ENCODE results near the gene OCA2.
"Not testable (repeated sequence)": the region's sequence is repeated elsewhere in the genome, so short reads cannot be mapped to it uniquely, and the experiment has no call there.

OCA2 gene

DNA sequence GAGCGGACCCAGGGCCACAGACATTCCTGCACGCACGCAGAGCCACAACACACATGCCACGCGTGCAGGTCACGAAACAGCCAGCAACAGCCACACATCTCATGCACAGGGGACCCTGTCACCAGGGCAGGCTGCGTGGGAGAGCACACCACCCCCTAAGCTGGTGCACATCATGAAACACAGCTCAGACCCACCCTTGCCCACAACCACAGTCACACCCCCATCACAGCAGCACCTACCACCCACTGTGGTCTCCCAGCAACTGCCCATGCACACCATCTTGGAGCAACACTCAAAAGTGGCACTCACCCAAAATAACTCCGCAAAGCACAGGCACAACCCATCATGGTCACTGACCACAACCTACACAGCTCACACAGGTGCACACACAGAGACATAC is 75.7 kb downstream of the OCA2 start:
- no peak for DNase-seq (ENCODE audit: low spot score)

DNA sequence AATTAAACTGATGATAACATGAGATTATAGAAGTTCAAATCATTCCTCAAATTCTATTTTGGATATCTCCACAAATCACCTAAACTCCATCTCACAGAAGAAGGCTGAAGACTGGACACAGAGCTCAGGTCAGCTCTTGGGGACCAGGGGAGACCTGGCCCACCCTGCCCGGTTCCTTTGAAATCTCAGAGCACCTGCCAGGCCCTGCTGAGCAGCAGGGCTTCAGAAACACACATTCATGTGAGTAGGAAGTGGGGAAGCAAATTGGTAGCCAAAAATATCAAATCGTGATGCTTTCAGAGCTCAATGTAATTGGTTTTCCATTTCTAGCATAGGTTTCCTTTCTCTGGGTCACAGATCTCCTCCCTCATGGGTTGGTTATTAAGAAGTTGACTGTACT is 76.2 kb downstream of the OCA2 start:
- DNase-seq (ENCODE audit: low spot score), result no peak

DNA sequence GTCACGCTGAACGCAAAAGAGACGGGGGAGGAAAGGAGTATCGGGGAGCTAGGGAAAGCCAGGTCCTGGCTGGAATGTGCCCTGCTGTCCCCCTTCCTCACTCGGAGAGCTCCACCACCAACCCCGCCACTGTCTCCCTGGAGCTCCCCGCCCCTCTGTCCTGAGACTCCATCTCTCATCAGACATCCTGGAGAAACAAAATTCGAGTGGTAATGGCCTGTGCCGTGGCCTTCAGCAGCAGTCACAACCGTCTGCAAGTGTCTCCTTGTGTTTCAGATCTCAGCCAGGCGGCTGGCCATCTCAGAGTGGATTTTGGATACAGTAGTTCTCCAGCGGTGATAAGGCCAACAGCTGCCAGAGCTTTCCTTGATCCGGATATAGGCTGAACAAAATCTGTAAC is 76.9 kb downstream of the OCA2 start:
- no peak for DNase-seq (ENCODE audit: low spot score)

DNA sequence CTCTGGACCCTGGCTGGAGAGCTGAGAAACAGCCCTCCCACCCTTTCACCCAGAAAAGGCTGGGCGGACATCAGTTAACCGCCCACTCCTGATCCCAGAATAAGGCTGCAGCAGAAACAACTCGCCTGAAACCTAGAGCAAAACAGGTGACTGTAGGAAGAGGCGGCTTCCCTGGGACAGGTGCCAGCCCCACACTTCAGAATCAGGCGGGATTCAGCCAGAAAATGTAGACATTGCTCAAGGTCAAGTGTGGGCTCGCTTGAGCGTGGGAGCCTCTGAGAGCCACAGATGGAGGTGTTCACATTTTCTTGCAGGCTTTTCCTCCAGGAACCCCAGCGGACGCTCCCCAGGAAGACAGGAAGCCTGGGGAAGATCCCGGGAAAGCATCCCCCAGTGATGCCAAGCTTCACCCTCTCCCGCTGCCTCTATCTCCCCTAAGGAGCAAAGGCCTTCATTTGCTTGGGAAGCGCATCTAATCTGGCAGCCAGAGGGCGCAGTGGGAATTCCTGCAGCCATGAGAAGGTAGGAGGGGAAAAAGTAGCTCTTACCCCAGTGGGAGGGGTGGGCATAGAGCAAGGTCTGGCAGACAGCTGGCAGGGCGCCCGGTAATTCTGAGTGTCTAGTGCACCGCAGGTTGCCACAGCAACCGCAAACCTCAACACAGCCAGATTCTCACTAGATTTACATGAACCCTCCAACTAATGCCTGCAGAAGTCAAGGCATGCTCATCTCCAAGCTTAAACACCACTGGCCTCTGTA is 77.7 kb downstream of the OCA2 start:
- peak; percentile 62 for DNase-seq (ENCODE audit: low spot score)

DNA sequence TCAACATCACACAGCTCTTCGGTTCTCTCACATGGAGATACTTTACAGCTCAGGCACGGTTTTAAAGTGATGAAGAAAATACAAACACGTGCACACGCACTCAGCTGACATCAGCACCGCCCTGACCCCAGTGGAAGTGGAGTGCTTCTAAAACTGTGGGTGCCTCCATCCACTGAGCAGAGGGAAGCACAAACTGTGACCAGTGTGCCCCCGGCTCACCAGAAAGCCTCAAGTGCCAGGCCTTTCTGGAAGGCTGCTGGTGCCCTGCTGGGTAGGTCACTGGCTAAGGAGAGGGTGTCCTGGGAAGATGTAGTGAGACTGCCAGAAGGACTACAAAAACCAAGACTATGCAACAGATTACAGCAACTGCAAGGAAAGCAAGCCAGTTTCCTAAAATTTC is 78.5 kb downstream of the OCA2 start:
- DNase-seq (ENCODE audit: low spot score), result no peak

DNA sequence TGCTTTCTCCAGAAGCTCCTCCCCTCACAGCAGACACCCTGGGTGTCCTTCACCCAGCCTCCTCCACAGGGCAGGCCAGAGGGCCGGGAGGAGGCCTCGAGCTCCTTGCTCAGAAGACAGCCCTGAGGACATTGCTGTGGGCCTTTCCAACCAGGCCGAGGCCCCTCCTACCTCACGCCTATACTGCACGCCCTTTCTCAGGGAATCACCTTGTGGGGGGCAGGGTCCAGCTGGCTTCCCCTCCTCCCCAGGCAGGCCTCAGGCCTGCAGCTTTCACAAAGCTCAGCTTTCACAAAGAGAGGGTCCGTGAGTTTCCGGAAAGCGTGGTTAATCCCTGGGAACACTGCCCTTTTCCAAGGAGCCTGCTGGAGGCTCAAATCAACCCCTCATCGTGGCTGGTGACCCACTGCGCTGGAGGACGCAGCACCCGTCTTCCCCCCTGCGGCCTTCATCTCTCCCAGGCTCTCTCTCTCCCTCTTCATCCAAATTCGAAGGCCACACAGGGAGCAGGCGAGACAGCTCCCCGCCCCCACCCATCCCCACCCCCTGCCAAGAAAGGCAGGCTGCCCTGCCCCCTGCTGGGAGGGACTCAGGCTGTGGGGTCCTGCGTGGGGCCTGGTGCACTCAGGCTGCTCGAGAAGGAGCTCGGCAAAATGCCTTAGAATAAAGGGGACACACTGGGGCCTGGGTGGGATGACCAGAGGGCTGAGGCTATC is 79.4 kb downstream of the OCA2 start:
- DNase-seq (ENCODE audit: low spot score), result peak; percentile 65

DNA sequence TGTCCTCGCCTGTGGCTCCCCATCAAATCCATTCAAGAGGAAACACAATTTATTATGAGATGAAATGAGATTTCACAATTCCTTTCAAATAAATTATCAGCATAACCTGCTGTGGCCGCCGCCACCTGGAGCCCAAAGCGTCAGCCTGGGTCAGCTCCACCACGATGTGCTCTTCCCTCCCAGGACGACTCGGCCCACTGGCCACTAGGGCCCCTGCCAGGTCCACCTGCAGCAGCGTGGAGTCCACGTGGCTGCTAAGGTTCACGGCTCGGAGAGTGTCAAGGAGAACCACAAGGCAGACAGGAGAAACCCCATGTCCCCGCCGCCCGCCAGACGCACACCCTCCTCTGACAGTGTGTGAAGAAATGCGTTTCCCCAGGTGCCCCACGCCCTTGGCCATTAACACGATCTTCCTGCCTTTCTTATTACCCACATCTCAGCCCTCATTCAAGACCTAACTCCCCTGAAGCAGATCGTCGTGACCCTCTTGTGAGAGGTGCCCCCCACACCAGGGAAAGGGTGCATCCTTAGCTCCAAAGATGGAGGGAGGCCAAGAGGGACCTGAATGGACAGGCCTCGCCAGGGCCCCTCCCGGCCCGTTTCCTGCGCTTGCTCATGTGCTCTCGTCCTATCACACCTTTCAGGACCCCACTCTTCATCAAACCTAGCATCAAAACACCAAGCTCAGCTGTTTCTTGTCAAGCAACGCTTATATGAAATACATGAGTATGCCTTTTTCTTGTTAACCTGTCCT is 80.6 kb downstream of the OCA2 start:
- no peak for DNase-seq (ENCODE audit: low spot score)

DNA sequence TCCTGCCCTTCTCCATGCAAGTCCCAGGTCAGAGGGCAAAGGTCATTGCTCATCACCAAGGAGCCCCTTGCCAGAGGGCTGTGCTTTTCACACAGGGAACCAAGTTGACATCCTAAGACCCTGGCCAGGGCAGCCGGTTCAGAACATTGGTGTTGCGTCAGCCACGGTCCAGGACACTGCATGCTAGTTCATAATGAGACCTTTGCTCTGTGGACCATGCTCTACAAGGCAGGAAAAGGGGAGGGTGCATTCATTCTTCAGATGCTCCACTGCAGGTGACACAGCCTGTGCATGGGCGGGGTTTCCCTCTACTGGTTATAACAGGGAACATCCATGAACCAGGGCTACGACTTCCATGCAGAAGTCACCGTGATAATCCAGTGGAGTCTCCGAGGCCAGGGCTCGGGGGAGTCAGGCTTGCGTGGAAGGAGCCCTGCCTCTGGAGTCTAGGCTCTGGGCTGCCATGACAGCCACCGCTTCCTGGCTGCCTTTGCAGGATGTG is 81.6 kb downstream of the OCA2 start:
- no peak for DNase-seq (ENCODE audit: low spot score)

DNA sequence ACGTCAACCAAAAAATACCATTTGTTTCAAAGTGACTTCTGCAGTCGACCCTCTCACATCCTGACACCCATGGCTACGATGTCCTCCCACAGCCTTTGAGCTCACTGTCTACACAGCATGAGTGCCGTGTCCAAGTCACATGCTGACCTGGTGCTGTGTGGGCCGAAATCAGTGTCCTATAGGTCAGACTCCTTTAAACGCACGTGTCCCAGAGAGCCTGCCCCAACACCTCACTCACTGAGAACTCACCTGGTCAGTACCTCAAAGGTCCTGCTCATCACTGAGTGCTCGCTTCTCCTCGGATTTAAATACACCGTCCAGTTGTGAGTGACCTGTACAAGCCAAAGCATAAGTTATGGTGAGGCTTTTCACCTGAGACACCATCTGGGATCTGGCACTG is 83.3 kb downstream of the OCA2 start:
- DNase-seq (ENCODE audit: low spot score), result no peak

DNA sequence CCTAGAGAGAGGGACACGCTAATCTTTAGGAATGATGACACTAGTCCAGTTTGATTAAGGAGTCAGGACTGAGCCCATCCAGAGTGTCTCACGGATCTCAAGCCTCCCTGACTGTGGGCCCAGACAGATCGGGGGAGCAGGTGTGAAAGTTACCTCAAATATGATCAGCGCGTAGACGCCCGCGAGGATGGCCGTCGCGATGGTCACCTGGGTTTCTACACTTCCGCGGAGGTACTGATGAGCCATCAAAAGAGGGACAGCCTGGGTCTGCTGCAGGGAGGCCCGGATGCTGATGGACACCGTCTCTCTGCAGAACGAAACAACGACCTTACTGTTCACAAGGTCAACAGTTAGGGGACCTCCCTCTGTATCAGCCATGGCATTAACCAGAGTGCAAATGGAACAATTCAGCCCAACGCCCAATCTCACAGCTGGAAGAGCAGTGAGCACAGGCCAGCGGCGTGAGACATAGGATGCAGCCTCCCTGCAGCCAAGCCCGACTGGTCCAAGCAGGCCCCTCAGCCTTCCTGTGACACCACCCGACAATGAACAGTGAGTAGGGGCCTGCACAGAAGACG is 84.4 kb downstream of the OCA2 start:
- DNase-seq (ENCODE audit: low spot score), result no peak

DNA sequence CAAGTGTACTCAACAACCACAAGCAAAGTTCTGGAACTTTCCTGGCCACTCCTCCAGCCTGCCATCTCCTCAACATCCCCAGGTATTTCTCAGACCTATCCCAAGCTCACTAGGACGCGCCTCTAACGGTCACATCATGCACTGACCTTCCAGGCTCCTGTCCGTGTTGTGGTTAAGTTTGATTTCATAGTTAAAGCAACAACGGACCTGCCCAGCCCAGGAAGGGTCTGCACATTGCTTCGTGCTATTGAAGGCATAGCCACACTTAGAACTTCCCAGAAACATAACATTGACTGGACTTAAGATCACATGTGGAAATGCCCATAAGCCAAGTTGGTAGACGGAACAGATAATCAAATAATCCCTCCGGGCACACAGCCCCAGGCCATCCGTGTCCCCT is 85.1 kb downstream of the OCA2 start:
- no peak for DNase-seq (ENCODE audit: low spot score)

DNA sequence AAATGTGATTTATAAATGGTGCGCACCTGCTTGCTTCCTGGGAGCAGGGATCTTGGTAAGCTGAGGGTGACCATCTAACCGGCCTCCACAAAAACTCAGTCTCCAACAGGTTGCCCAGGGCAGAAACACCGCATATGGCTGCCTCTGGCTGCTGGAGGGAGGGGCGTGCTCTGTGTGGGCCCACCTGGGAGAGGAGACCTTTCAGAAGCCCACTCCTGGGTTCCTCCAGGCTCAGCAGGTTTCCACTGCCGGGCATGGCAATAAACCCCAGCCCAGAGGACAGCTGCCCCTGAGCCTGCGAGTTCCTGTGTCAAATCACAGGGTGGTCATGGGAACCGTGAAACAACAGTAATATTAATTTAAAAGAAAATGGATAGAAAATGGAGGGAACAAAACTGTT is 85.6 kb downstream of the OCA2 start:
- no peak for DNase-seq (ENCODE audit: low spot score)

DNA sequence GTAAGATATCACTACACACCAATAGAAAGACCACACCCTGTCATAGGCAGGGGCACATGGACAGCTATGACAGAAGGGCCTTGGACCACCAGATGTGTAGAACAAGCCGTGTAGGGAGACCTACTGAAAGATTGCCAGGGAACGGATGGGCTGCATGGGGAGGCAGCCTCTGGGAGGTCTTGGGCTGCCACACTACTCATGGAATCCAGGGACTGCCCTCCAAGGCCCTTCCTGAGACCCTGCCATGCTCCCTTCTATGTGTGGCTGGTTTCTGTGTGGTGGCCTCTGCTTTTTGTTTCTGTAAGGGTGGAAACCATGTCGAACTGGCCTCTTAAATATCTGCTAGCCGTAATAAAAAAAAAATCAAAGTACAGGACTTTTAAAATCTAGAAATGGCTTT is 86.9 kb downstream of the OCA2 start:
- no peak for DNase-seq (ENCODE audit: low spot score)

DNA sequence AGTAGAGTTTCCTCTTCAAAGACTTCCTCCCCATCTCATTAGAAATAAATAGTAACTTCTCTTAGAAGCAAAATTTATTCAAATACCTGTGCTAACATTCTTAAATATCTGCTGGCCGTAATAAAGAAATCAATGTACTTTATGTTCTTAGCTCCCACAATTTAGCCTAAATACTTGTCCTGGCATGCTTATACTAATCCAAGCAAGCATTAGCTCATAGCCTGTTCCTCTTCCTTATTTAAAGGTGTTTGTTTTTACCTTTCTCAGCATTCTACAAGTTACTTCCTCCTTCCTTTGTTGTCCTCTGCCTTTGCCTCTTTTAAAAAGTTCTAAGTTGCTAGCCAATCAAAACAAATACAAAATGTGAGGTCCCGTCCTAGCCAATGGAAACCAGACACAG is 90.9 kb downstream of the OCA2 start:
- not testable (repeated sequence) for DNase-seq (ENCODE audit: low spot score)

DNA sequence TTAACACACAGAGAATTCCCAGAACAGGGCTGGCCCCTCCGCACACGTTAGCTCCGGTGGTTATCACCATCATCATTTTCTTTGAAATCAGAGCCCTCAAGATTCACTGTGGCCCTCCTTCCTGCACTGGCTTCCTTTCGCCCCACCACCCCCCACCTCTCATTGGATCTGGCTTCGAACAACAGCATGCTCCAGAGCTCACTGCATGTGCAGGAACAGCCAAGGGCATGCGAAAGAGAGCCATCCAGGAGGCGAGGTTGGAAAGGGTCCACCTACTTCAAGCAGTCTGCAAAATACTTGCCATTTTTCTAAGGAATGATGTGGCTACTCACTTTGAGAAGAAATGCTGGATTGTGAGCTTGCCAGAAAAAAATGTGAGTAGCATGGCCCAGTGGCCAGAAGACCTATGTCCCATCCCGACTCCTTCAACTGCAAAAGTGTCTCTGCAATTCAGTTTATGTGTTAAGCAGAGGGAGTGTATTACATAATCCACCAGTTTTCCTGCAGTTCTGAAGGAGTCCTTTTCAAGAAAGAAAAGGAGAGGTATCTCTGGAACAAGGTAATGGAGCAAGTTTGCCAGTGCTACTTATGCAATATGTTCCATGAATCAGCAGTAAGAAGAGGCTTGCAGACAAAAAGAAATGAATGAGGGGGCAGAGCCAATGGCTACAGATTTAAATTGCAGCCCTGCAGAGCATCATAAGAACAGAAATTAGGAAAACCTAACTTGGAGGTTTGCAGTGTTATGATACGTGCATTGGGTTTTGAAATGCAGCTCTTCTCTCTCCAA is 92.8 kb downstream of the OCA2 start:
- DNase-seq (ENCODE audit: low spot score), result no peak

DNA sequence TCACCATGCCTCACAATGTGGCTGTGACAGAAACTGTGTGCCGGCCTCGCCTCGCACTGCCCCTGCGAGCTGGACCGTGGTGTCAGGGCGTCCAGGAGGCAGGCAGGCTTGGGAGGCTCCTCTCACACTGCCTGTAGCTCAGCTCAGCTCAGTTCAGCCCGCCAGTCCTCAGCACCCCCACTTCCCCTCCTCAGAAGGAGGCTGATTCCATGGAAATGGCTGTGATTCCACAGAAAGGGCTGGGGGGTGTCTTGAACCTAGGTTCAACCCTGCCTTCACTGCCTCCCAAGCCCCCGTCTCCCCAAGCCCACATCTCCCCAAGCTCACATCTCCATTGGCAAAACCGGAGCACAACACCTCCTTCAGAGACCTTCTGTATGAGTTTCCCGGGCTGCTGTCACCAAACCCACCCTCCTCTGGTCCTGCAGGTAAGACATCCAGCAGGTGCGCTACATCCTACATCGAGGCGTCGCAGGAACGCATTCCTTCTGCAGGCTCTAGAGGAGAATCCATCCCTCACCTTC is 94.0 kb downstream of the OCA2 start:
- no peak for DNase-seq (ENCODE audit: low spot score)

DNA sequence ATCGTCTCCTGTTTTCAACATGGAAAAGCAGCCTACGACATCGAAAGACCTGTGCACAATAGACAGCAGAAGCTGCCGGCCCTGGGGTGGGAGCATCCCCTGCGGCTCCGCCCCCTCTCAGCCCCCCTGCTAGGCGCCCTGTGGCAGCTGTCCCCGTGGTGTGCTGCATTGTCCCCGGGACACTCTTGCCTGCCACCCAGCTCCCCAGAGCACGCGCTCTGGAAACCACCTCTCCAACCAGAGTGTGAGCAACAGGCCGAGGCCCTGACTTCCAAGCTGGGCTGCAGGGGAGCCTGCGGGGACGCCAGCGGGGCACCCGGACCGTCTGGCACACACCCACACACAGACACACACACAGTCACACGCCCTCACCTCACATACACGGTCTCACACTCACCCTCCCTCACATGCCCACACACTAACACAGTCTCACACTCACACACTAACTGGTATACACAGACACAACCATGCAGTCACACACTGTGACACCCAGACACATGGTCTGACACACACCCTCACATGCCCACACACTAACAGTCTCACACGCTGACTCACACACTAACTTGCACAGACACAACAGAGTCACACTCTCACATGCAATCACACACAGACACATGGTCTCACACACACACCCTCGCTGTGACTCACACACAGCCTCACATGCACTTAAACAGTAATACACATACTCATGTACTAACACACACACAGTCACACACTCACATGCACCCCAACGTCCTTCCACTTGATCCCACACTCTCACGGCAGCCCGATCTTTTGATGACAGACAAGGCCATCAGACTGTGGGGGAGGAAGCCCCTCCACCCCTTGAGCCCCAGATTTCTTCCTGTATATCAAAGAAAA is 94.7 kb downstream of the OCA2 start:
- no peak for DNase-seq (ENCODE audit: low spot score)

DNA sequence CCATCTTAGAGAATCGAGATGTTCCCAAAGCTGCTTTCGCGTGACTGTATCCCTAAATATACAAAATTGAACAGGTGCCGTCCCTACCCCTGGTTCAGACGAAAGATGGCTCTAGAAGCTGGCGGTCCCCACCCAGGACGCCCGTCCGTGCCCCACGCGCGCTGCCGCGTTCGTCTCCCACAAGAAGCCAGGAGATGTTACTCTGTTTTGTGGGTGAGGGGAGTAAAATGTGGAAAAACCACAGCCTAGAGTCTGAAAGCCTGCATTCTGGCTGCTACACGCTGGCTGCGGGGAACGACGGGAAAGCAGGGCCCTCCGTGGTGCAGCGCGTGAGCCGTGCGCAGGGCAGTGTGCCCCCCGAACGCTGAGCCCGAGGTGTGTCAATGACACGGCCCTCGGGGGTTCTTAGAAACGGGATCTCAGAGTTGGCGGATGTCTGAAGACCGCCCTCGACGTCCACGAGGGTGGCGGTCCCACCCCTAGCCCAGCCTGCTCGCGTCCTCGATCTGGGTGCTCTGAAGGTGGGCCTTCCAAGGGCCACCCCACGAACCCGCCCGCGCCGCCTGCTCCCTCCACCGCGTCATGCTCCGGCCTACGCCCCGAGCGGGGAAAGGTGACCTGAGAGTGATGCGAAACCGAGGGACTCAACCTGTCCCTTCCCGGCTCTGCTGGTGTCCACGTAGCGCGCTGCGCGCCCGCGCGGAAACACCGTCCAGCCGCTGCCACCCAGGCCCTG is 95.6 kb downstream of the OCA2 start:
- DNase-seq (ENCODE audit: low spot score), result no peak

DNA sequence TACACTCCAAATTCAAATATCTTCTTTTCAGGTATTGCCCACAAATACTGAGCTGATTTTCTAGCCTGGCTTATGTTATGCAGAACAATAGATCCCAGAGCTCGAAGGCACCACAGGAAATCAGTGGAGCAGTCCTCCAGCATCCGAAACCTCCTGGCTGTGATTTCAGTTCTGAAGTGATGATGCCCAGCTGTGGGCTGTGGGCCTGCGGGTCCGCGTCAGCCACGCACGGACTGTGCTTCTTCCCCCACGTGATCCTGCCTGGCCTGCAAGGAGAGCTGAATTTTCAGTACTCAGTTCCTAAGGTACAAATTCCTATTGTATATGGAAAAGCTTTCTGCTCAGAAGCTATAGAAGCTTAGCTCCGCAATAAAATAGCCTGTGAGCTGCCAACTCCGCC is 96.2 kb downstream of the OCA2 start:
- no peak for DNase-seq (ENCODE audit: low spot score)
